OCI-LY3 (cell line): Measurements from ENCODE around the gene VAMP5.

Source experiments
- H2AFZ ChIP-seq: fragments of 200-600, 300-600 bp; shearing (Covaris generic); 2 replicates; pipeline ENCODE4 v1.6.0; 2014; ENCODE audit warnings: antibody characterized with exemption, low read depth, low read length
- H3K27ac ChIP-seq: fragments of 200-600, 300-600 bp; sonication (generic); 2 replicates; pipeline ENCODE4 v1.5.1; 2014; ENCODE audit warnings: mild to moderate bottlenecking, low read length, moderate library complexity, mixed read lengths
- H3K27me3 ChIP-seq: fragments of 200-600, 300-600 bp; sonication (generic); 2 replicates; pipeline ENCODE4 v1.6.1; 2014; ENCODE audit warnings: low read depth, low read length, mixed read lengths
- H3K36me3 ChIP-seq: fragments of 200-600, 300-600 bp; sonication (generic); replicated peaks from 2 replicates; pipeline ENCODE3; 2014; ENCODE audit warnings: low read depth, low read length, mixed read lengths
- H3K4me1 ChIP-seq: fragments of 300-600, 200-600 bp; sonication (generic); 2 replicates; pipeline ENCODE4 v1.6.1; 2014; ENCODE audit warnings: low read length, mixed read lengths
- H3K4me2 ChIP-seq: fragments of 200-600, 300-600 bp; sonication (generic); 2 replicates; pipeline ENCODE4 v1.6.1; 2014; ENCODE audit warnings: low read length, mixed read lengths
- H3K4me3 ChIP-seq: fragments of 300-600, 200-600 bp; sonication (generic); 2 replicates; pipeline ENCODE4 v1.5.1; 2014; ENCODE audit warnings: antibody characterized with exemption, mild to moderate bottlenecking, low read length, moderate library complexity
- H3K79me2 ChIP-seq: fragments of 300-600, 200-600 bp; shearing (Covaris generic); 2 replicates; pipeline ENCODE4 v1.6.1; 2014; ENCODE audit warnings: mild to moderate bottlenecking, low read length, mixed read lengths
- H3K9ac ChIP-seq: fragments of 300-600, 200-600 bp; shearing (Covaris generic); 2 replicates; pipeline ENCODE4 v1.6.0; 2014; ENCODE audit warnings: mild to moderate bottlenecking, low read length, moderate library complexity
- H3K9me3 ChIP-seq: fragments of 200-600, 300-600 bp; shearing (Covaris generic); 2 replicates; pipeline ENCODE4 v1.6.1; 2014; ENCODE audit warnings: low read length, mixed read lengths; ENCODE audit not compliant: insufficient read depth
- H4K20me1 ChIP-seq: fragments of 200-600, 300-600 bp; sonication (generic); 2 replicates; pipeline ENCODE4 v1.6.1; 2016; ENCODE audit warnings: low read length, mixed read lengths; ENCODE audit not compliant: insufficient read depth
- EZH2phosphoT487 ChIP-seq: fragments of 200-600 bp; shearing (Covaris generic); IDR thresholded peaks from 2 replicates; pipeline ENCODE4 v1.6.1; 2018; ENCODE audit warnings: antibody characterized with exemption, mixed run types, low read depth
- TF ChIP-seq, protein P1 (sequence below): fragments of 200-600, 300-600 bp; sonication (generic); IDR thresholded peaks from 2 replicates; pipeline ENCODE4 v1.5.1; 2014; ENCODE audit warnings: antibody characterized with exemption, low read length, low read depth

Gene VAMP5

DNA sequence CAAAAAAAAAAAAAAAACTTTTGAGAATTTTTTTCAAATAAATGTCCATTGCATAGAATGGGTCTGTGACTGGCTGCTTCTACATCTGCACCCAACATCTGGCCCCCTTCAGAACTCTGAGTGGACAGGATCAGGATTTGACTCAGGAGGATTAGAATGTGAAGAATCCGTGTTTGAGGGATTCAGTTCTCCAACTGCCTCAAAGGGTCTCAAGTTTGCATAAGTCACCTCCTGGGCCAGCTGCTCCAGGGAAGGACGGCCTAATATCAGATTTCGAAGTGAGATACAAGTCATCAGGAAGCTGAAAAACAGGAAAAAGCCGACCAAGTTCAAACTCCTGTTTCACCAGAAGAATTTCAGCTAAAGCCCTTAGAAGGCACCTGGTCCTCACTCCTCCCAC lies 34.4 kb upstream of the VAMP5 start:
- H3K79me2 ChIP-seq, result no peaks in the 10 kb centered on the region
- no peak overlapping the region for H3K4me2 ChIP-seq
- H3K4me3 ChIP-seq, result no peak overlapping the region
- no peak overlapping the region for H3K9ac ChIP-seq
- no peak overlapping the region for H2AFZ ChIP-seq
- no peaks in the 10 kb centered on the region for H3K27me3 ChIP-seq
- peaks cover 56% of the 10 kb centered on the region for H3K36me3 ChIP-seq
- H4K20me1 ChIP-seq, result 0 out of 2 replicates have a peak, but pooled peaks cover 3% of the 10 kb centered on the region
- H3K9me3 ChIP-seq, result no peaks in the 10 kb centered on the region
- no peaks in the 10 kb centered on the region for H3K4me1 ChIP-seq
- H3K27ac ChIP-seq, result no peak overlapping the region
- TF ChIP-seq, protein P1, sequence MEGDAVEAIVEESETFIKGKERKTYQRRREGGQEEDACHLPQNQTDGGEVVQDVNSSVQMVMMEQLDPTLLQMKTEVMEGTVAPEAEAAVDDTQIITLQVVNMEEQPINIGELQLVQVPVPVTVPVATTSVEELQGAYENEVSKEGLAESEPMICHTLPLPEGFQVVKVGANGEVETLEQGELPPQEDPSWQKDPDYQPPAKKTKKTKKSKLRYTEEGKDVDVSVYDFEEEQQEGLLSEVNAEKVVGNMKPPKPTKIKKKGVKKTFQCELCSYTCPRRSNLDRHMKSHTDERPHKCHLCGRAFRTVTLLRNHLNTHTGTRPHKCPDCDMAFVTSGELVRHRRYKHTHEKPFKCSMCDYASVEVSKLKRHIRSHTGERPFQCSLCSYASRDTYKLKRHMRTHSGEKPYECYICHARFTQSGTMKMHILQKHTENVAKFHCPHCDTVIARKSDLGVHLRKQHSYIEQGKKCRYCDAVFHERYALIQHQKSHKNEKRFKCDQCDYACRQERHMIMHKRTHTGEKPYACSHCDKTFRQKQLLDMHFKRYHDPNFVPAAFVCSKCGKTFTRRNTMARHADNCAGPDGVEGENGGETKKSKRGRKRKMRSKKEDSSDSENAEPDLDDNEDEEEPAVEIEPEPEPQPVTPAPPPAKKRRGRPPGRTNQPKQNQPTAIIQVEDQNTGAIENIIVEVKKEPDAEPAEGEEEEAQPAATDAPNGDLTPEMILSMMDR, result no peak
- TF ChIP-seq EZH2phosphoT487, result no peak

DNA sequence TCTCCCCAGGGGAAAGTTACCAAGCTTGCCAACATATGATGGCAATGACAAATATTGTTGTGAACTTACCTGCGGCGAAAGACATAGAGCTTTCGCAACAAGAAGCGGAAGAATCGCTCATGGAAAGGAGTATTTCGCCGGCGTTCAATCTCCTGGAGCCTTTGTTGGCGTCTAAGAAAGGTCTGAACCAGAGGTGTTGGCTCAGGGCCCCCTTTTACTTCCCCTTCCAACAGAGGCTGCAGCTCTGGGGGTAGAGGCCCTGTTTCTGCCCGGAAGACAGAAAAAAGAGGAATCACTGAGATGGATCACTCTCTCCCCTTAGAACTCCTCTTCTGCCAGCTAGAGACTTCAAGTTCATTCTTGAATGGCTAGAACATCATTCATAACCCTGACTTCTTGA lies 33.7 kb upstream of the VAMP5 start:
- TF ChIP-seq, protein P1, result no peak
- TF ChIP-seq EZH2phosphoT487, result no peak
- Histone ChIP-seq H3K27ac (no peak overlapping the region), H3K27me3 (no peaks in the 10 kb centered on the region), H3K9me3 (no peaks in the 10 kb centered on the region), H3K4me2 (no peak overlapping the region), H3K4me1 (no peaks in the 10 kb centered on the region), H3K4me3 (no peak overlapping the region), H3K79me2 (no peaks in the 10 kb centered on the region), H3K9ac (no peak overlapping the region), H3K36me3 (peaks cover 57% of the 10 kb centered on the region), H4K20me1 (0 out of 2 replicates have a peak, but pooled peaks cover 3% of the 10 kb centered on the region), H2AFZ (no peak overlapping the region)

DNA sequence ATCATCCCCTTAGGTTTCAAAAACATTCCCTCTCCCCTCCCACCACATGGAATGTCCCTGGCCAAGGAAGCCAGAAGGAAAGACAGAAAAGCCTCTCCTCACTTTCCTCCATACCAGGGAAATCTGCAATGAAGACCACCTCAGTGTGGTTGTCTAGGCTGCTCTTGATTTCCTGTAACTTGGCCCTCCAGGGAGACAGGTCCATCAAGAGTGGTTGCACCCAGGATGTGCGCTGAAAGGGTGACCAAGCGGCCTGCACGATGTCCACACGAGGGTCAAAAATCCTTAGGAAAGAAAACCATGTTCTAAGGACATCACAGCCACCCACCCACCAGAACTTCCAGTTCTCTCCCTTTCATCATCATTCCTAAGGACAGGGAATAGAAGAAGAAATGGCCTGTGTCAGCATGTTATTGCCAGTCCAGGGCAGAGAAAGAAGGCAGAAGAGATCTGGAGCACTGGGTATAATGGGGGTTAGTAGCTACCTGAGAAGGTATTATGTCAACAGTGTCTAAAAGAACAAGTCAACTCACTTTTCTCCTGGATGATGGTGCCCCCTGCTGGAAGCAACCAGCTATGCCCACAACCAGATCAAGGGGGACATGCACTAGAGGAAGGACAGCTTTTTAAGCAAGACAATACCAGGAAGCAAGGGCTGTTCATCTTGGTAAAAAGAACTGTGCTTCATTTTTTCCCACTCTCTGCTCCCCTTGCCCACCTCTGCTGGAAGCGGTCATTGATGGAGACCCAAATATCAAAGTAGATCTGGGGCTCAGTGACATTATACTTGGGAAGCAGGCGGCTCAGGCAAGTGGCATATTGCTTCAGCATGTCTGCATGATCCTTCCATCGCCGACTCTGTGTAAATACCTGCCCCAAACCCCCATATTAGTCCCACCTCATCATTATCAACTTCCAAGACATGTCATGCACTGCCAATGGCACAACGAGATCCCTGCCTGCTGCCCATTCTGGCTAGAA lies 32.2 kb upstream of the VAMP5 start:
- TF ChIP-seq EZH2phosphoT487, result no peak
- TF ChIP-seq, protein P1, result peak; percentile 96
- H3K4me1 ChIP-seq, result no peaks in the 10 kb centered on the region
- no peak overlapping the region for H2AFZ ChIP-seq
- no peaks in the 10 kb centered on the region for H3K27me3 ChIP-seq
- H3K36me3 ChIP-seq, result peaks cover 52% of the 10 kb centered on the region
- H3K9me3 ChIP-seq, result no peaks in the 10 kb centered on the region
- H3K27ac ChIP-seq, result no peak overlapping the region
- H3K4me3 ChIP-seq, result no peak overlapping the region
- no peak overlapping the region for H3K4me2 ChIP-seq
- H3K79me2 ChIP-seq, result no peaks in the 10 kb centered on the region
- H4K20me1 ChIP-seq, result no peaks in the 10 kb centered on the region
- no peak overlapping the region for H3K9ac ChIP-seq

DNA sequence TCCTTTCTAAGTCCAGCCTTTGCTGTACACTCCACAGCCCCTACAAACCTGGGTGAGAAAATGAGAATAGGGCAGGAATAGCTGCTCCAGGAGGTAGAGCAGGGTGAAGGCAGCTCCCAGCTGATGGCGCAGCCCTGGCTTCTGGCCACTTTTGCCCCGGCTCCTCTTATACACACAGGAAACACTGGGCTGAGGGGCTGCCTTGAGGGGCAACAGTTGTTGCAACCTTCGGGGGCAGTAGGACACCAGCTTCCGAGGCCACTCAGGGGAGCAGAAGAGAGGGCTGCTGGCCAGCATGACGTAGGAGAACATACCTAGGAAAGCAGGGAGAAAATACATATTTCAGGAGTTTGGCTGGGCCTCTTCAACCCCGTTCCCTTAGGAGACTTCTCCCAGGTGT lies 31.0 kb upstream of the VAMP5 start:
- Histone ChIP-seq H2AFZ (no peak overlapping the region), H3K36me3 (peaks cover 50% of the 10 kb centered on the region), H3K27ac (no peak overlapping the region), H3K4me2 (no peak overlapping the region), H3K79me2 (peaks cover 5% of the 10 kb centered on the region; the same call in 1 of the 2 replicates), H4K20me1 (no peaks in the 10 kb centered on the region), H3K9me3 (no peaks in the 10 kb centered on the region), H3K4me3 (no peak overlapping the region), H3K4me1 (no peaks in the 10 kb centered on the region), H3K27me3 (no peaks in the 10 kb centered on the region), H3K9ac (no peak overlapping the region)
- no peak for TF ChIP-seq EZH2phosphoT487
- TF ChIP-seq, protein P1, result no peak
